Activated CD4-positive, alpha-beta T cell treated with anti-CD3 and anti-CD28 coated beads, Interleukin-10, Interleukin-2, amounts not matched to agents 100 ng/mL and 50 ng/mL, durations not matched to agents 16 hours and 8 hours (primary cell): Measurements from ENCODE around the gene LAGE3.
A peak's percentile ranks its signal among the peaks of the same experiment; 100 is the strongest.

ENCODE experiments used
- DNase-seq: peaks from one replicate; pipeline ENCODE4 v3.0.0-alpha.2; 2020

LAGE3 gene

GRCh38 chrX:154431341-154431740, 47.7 kb downstream of the LAGE3 start:
- DNase-seq = no peak

DNA sequence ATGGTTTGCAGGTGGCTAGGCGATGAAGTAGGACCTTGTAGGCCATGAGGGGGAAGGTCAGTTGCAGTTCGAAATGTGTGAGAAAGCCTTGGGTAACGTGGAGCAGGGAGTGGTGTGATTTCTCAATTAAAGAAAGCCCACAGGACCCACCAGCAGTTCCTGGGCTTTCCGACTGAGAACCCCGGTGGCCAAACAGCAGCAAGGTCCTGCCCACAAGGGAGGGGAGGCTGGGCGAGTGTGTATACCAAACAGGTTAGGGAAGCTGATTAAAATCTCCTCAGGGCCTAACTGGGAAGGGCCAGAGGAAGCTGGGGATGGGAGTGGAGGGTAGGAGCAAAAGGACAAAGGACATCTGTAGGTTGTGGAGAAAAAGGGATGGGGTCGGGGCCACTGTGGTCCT, 48.2 kb downstream of the LAGE3 start:
- no peak for DNase-seq

DNA sequence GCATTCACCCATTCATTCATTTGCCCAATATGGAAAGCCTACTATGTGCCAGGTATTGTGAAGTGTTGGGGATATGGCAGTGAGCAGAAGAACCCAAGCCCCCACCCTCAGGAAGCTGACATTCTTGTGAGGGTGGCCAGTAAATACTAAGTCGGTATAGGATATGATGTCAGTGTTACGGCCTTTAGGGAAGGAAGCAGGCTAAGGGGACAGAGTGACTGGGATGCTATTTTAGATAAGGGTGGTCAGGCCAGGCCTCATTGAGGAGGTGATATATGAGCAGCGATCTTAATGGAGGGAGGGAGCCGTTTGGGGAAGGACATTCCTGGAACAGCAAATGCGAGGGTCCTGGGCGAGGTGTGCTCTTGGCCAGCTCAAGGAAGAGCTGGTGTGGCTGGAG, 48.6 kb downstream of the LAGE3 start:
- no peak for DNase-seq

- DNase-seq = no peak
These were observed 49.4 kb downstream of the LAGE3 start for GRCh38 chrX:154429711-154430110.

- DNase-seq = peak; percentile 95
These were observed 50.6 kb downstream of the LAGE3 start, which contains the start of gene ATP6AP1 for GRCh38 chrX:154428176-154429171. Gene ATP6AP1, plus strand, starts transcription at chrX:154428677. Its CDS starts 16 bp downstream, at chrX:154428693.
